Nephron (organoid): ENCODE data around the gene ZBP1.

Experiments
- H3K27ac Mint-ChIP-seq, 3 experiments: 2 replicates each; pipeline ENCODE4 v1.8.0; 2020; ENCODE audit warnings: mixed read lengths in 3 of 3, mild to moderate bottlenecking in 2 of 3, moderate library complexity in 1 of 3
- H3K27me3 Mint-ChIP-seq: 2 replicates; pipeline ENCODE4 v1.8.0; 2021; ENCODE audit warnings: low read depth, mild to moderate bottlenecking, moderate library complexity, mixed read lengths
- H3K36me3 Mint-ChIP-seq: 2 replicates; pipeline ENCODE4 v1.8.0; 2020; ENCODE audit warnings: low read depth, mixed read lengths
- H3K4me1 Mint-ChIP-seq: 2 replicates; pipeline ENCODE4 v1.8.0; 2020; ENCODE audit warnings: mixed read lengths
- H3K4me3 Mint-ChIP-seq, 3 experiments: 2 replicates each; pipeline ENCODE4 v1.8.0; 2020; ENCODE audit warnings: mild to moderate bottlenecking in 3 of 3, mixed read lengths in 3 of 3, moderate library complexity in 2 of 3
- H3K9me3 Mint-ChIP-seq: 2 replicates; pipeline ENCODE4 v1.8.0; 2020; ENCODE audit warnings: mixed read lengths
- TF ChIP-seq, protein P1 (sequence below), 3 experiments: fragments of 200-600 bp; sonication (generic); IDR thresholded peaks; one replicate each; pipeline ENCODE4 v1.5.0; 2021; ENCODE audit warnings: antibody characterized with exemption in 3 of 3; ENCODE audit not compliant: unreplicated experiment in 3 of 3

Gene ZBP1

DNA sequence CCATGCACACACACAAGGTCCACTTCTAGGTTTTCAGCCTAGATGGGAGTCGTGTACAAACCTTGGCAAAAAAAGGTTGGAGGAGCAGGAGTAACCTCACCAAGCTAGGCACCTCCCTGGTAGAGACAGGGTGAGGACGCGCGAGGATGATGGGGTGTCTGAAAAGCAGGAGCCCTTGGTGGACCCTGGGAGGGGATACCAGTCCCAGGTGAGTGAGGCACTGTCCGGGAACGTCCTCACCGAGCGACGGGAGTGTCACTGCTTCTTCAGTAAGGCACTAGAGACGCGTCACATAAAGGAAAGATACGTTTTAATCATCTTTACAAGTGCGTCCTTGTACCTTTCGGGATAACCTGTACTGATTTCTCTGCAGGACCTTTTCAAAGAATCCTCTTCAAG is 29.4 kb upstream of the ZBP1 start:
- TF ChIP-seq, protein P1, sequence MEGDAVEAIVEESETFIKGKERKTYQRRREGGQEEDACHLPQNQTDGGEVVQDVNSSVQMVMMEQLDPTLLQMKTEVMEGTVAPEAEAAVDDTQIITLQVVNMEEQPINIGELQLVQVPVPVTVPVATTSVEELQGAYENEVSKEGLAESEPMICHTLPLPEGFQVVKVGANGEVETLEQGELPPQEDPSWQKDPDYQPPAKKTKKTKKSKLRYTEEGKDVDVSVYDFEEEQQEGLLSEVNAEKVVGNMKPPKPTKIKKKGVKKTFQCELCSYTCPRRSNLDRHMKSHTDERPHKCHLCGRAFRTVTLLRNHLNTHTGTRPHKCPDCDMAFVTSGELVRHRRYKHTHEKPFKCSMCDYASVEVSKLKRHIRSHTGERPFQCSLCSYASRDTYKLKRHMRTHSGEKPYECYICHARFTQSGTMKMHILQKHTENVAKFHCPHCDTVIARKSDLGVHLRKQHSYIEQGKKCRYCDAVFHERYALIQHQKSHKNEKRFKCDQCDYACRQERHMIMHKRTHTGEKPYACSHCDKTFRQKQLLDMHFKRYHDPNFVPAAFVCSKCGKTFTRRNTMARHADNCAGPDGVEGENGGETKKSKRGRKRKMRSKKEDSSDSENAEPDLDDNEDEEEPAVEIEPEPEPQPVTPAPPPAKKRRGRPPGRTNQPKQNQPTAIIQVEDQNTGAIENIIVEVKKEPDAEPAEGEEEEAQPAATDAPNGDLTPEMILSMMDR (IDR thresholded peaks at IDR 0.05; ENCODE audit: unreplicated experiment in 3 of 3) = no peak
- peak overlapping the region in 1 of 3 experiments; percentile 25 for H3K27ac Mint-ChIP-seq
- peaks cover 11% of the 10 kb centered on the region for H3K27me3 Mint-ChIP-seq
- H3K4me1 Mint-ChIP-seq = peaks cover 12% of the 10 kb centered on the region
- peaks cover 30% of the 10 kb centered on the region for H3K36me3 Mint-ChIP-seq
- H3K4me3 Mint-ChIP-seq = no peak overlapping the region
- H3K9me3 Mint-ChIP-seq = peaks cover 15% of the 10 kb centered on the region

- Mint-ChIP-seq H3K27ac (no peak overlapping the region), H3K9me3 (peaks cover 19% of the 10 kb centered on the region), H3K36me3 (peaks cover 29% of the 10 kb centered on the region), H3K4me1 (peaks cover 6% of the 10 kb centered on the region), H3K4me3 (no peak overlapping the region), H3K27me3 (peaks cover 13% of the 10 kb centered on the region)
- TF ChIP-seq, protein P1 (IDR thresholded peaks at IDR 0.05; ENCODE audit: unreplicated experiment in 3 of 3) = no peak
Observed at GRCh38 chr20:57648878-57649616, 28.8 kb upstream of the ZBP1 start.

- Mint-ChIP-seq H3K4me1 (peaks cover 6% of the 10 kb centered on the region), H3K9me3 (peaks cover 25% of the 10 kb centered on the region), H3K27ac (peak overlapping the region; percentile 11 to 40 (median 34)), H3K27me3 (peaks cover 13% of the 10 kb centered on the region), H3K4me3 (no peak overlapping the region), H3K36me3 (peaks cover 31% of the 10 kb centered on the region)
- TF ChIP-seq, protein P1 (IDR thresholded peaks at IDR 0.05; ENCODE audit: unreplicated experiment in 3 of 3) = no peak
Observed at GRCh38 chr20:57647933-57648785, 27.9 kb upstream of the ZBP1 start.

DNA sequence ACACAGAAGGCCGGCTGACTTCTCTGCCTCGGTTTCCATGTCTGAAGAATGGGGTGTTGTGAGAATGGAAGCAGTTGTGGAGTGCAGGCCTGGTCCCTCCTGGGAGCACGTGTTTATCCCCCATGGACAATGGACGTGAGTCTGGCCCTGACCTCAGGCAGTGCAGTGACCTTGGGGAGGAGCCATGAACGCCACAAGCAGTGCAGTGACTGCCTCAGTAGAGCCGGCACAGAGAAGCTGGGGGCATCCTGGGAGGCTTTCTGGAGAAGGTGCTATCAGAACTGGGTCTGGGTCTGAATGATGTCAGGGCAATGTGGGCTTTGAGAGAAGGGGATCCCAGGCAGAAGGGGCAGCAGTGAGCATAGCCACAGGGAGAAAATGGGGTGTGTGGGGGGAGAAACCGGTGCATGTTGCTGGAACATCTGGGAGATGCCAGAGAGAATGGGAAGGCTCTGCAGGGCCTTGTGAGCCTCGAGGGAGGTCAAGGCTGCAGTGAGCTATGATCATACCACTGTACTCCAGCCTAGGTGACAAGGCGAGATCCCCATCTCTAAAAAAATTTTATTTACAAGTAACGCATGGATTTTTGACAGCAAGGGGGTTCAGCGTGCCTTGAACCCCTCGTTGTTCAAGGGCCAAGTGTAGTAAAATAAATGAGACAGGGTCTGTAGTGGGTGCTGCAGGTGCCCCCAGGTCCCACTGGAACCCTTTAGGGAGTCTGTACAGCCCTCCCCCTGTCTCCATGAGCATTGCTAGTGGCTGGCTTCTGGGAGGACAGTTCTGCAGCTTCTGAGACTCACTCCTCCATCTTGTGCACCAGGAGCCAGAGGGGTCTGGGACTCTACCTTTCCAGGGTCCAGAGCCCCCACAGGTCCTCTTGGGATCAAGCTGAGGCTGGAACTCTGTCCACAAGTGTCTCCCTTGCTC is 27.0 kb upstream of the ZBP1 start:
- Mint-ChIP-seq H3K36me3 (peaks cover 33% of the 10 kb centered on the region), H3K4me1 (peaks cover 6% of the 10 kb centered on the region), H3K27ac (peak overlapping the region in 1 of 3 experiments; percentile 11), H3K9me3 (peaks cover 32% of the 10 kb centered on the region), H3K27me3 (peaks cover 13% of the 10 kb centered on the region), H3K4me3 (no peak overlapping the region)
- TF ChIP-seq, protein P1 (IDR thresholded peaks at IDR 0.05; ENCODE audit: unreplicated experiment in 3 of 3) = no peak

GRCh38 chr20:57638895-57639236 is 18.6 kb upstream of the ZBP1 start:
- TF ChIP-seq, protein P1 (IDR thresholded peaks at IDR 0.05; ENCODE audit: unreplicated experiment in 3 of 3) = no peak
- Mint-ChIP-seq H3K4me1 (no peaks in the 10 kb centered on the region), H3K9me3 (peaks cover 51% of the 10 kb centered on the region), H3K27me3 (peaks cover 7% of the 10 kb centered on the region), H3K27ac (no peak overlapping the region), H3K4me3 (no peak overlapping the region), H3K36me3 (peaks cover 4% of the 10 kb centered on the region)
